ENCODE data around the gene TEK.
"Not testable (repeated sequence)": the region's sequence is repeated elsewhere in the genome, so short reads cannot be mapped to it uniquely, and the experiment has no call there.

The TEK gene

GRCh38 chr9:27182421-27182820, 73.4 kb downstream of the TEK start:
- no peak for DNase-seq

GRCh38 chr9:27183131-27183530, 74.1 kb downstream of the TEK start:
- DNase-seq: no peak

GRCh38 chr9:27183701-27184100, 74.7 kb downstream of the TEK start:
- DNase-seq: no peak

- DNase-seq: no peak
Measured at GRCh38 chr9:27184556-27185351, 75.7 kb downstream of the TEK start.

GRCh38 chr9:27188426-27188825, 79.4 kb downstream of the TEK start:
- DNase-seq: no peak

GRCh38 chr9:27189426-27189825, 80.4 kb downstream of the TEK start:
- no peak for DNase-seq

- DNase-seq: no peak
Measured at GRCh38 chr9:27192291-27192960, 83.4 kb downstream of the TEK start.

GRCh38 chr9:27193886-27194285, 84.9 kb downstream of the TEK start:
- DNase-seq: no peak

GRCh38 chr9:27194401-27195091, 85.5 kb downstream of the TEK start:
- DNase-seq: no peak

GRCh38 chr9:27195191-27195590, 86.2 kb downstream of the TEK start:
- no peak for DNase-seq

GRCh38 chr9:27196383-27196782, 87.4 kb downstream of the TEK start:
- DNase-seq: no peak

GRCh38 chr9:27198190-27198589, 89.2 kb downstream of the TEK start:
- no peak for DNase-seq

GRCh38 chr9:27202056-27202455, 93.0 kb downstream of the TEK start:
- DNase-seq: no peak

GRCh38 chr9:27203783-27204182, 94.8 kb downstream of the TEK start:
- DNase-seq: no peak

GRCh38 chr9:27204578-27204977, 95.6 kb downstream of the TEK start:
- DNase-seq: no peak

GRCh38 chr9:27205198-27205597, 96.2 kb downstream of the TEK start:
- no peak for DNase-seq

GRCh38 chr9:27206041-27206440, 97.0 kb downstream of the TEK start:
- DNase-seq: no peak

GRCh38 chr9:27209034-27209433, 100.0 kb downstream of the TEK start:
- no peak for DNase-seq

GRCh38 chr9:27210588-27210987, 101.6 kb downstream of the TEK start:
- DNase-seq: no peak

- no peak for DNase-seq
Measured at GRCh38 chr9:27212191-27212590, 103.2 kb downstream of the TEK start.

- no peak for DNase-seq
Measured at GRCh38 chr9:27212621-27213020, 103.6 kb downstream of the TEK start.

- DNase-seq: no peak
Measured at GRCh38 chr9:27227192-27227591, 118.2 kb downstream of the TEK start.

GRCh38 chr9:27239648-27240047, 130.6 kb downstream of the TEK start:
- DNase-seq: not testable (repeated sequence)

- DNase-seq: no peak
Measured at GRCh38 chr9:27247756-27248155, 138.7 kb downstream of the TEK start.

All from SIG-M5 (cell line).